H1 (cell line): Measurements from ENCODE around the gene CCDC92B. TPM values are rescaled to one million over a fixed set of nuclear protein-coding genes. Genes with fewer than 3 reads are reported as not detected.

Source experiments
- ATF2 ChIP-seq: IDR thresholded peaks from 2 replicates; pipeline ENCODE4 v1.6.1; 2012; ENCODE audit warnings: low read length, inconsistent platforms
- CHD7 ChIP-seq: fragments of 300-600 bp; sonication (generic); IDR thresholded peaks from 2 replicates; pipeline ENCODE4 v1.7.1; 2012; ENCODE audit warnings: low read length, moderate library complexity, mild to moderate bottlenecking, inconsistent platforms; ENCODE audit not compliant: insufficient replicate concordance
- EP300 ChIP-seq, 2 experiments: IDR thresholded peaks; 1 replicate in 1 of 2; 2 replicates in 1 of 2; pipeline ENCODE4 v1.6.1; 2011 to 2012; ENCODE audit warnings: low read depth in 2 of 2, low read length in 2 of 2, mild to moderate bottlenecking in 2 of 2, borderline replicate concordance in 1 of 2, inconsistent platforms in 1 of 2, moderate library complexity in 1 of 2
- HDAC6 ChIP-seq: IDR thresholded peaks from one replicate; pipeline ENCODE4 v1.7.1; 2012; ENCODE audit warnings: low read depth, mild to moderate bottlenecking, inconsistent platforms, low read length, moderate library complexity
- NRF1 ChIP-seq: IDR thresholded peaks from 2 replicates; pipeline ENCODE4 v1.6.1; 2011; ENCODE audit warnings: mild to moderate bottlenecking, low read depth, low read length, improper control_type of control experiment
- RFX5 ChIP-seq: IDR thresholded peaks from 2 replicates; pipeline ENCODE4 v1.6.1; 2011; ENCODE audit warnings: low read depth, low read length, improper control_type of control experiment, borderline replicate concordance
- SIX5 ChIP-seq: IDR thresholded peaks from 2 replicates; pipeline ENCODE4 v1.6.1; 2011; ENCODE audit warnings: mild to moderate bottlenecking, low read depth, low read length
- SP1 ChIP-seq: IDR thresholded peaks from 2 replicates; pipeline ENCODE4 v1.6.1; 2011; ENCODE audit warnings: low read depth, low read length
- TBP ChIP-seq: IDR thresholded peaks from 2 replicates; pipeline ENCODE4 v1.6.1; 2011; ENCODE audit warnings: low read depth, low read length, improper control_type of control experiment
- polyA plus RNA-seq, 7 experiments: library from polyadenylated mRNA; depleted of rRNA in 3 of 7; stranded (reverse) in 5 of 7; unstranded in 2 of 7; fragments of >200 nt in 5 of 7; fragments of 200-250 nt in 2 of 7; gene quantifications; 1 replicate in 5 of 7; 2 replicates in 1 of 7; 4 replicates in 1 of 7; pipeline versions ENCODE4 v1.2.1 to v1.2.3, GENCODE V29; 2011 to 2013; ENCODE audit warnings: missing spikeins in 2 of 7, mixed read lengths in 2 of 7
- total RNA-seq: library from RNA; stranded (reverse); fragmentation: NEBNext Ultra II Directional; extraction: Animal tissue kit (Norgen Biotek cat#: 25700); gene quantifications from 2 replicates; pipeline ENCODE4 v1.2.1, GENCODE V29; 2021

Gene CCDC92B
- total and polyA plus RNA-seq, 2 of the 8 experiments (the other 6 are each of a cell fraction or from before 2014, with no cell fraction given) = 5.5 to 12.1 TPM

- no peak for TF ChIP-seq CHD7
- no peak for TF ChIP-seq SP1
- TF ChIP-seq EP300 (IDR thresholded peaks at IDR 0.05; ENCODE audit: borderline replicate concordance in 1 of 2, low read depth in 2 of 2, low read length in 2 of 2) = no peak
- TF ChIP-seq RFX5 = no peak
- TF ChIP-seq ATF2 = no peak
- no peak for TF ChIP-seq HDAC6
- TF ChIP-seq SIX5 = no peak
- TF ChIP-seq TBP = no peak
- no peak for TF ChIP-seq NRF1
Observed at GRCh38 chr17:2780931-2781454, 31.5 kb upstream of the CCDC92B start (continued).
